ENCODE data around the gene RPRD1B. TPM values are rescaled to one million over a fixed set of nuclear protein-coding genes. Genes with fewer than 3 reads are reported as not detected.

The RPRD1B gene
- total RNA-seq, 5 donors from 2014 or later (not counting 1 experiment from before 2014, with no cell fraction given): 38.3 to 46.6 (median 40.5) TPM

DNA sequence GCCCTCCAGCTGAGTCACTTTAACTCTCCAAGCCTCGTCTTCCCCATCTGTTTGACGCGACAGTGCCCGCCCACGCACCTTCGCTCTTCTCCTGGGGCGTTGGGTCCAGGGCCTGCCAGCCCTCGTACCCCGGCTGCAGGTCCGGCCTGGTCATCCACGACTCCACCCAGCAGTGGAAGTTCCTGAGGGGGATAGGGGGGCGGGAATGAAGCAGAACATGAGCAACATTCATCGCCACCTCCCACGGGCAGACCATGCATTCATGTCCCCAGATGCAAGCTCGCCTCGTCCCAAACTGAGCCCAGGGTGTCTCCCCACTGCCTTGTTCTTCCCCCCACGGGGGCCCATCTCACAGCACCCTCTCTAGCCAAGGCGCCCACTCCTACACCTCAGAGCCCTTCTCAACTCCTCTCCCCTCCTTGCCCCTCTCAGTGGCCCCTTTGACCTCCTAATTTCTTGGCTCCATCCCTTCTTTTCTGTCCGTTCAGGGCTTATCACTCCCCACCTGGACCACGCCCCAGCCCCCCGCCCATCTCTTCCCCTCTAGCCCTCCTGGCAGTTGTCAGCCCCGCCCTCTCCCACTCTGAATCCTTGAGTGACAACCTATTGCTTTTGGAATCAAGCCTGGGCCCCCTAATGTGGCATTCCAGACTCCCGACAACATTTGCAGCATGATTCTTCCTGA is 107.8 kb downstream of the RPRD1B start:
- H3K9me3 Mint-ChIP-seq: no peaks in the 10 kb centered on the region
- no peaks in the 10 kb centered on the region for H3K9me3 ChIP-seq
- no peak overlapping the region for H3K4me3 ChIP-seq (ENCODE audit: control insufficient read depth in 1 of 2, extremely low read depth in 1 of 2, low read length in 1 of 2)
- 73% methylated on average over 9 of the region's 23 CpGs for WGBS (ENCODE audit: insufficient coverage)
- H3K4me3 Mint-ChIP-seq: no peak overlapping the region
- no peak for ATAC-seq (replicated peaks in 1 of 4)
- peaks cover 0 to 19% of the 10 kb centered on the region in 2 experiments for H3K27me3 ChIP-seq (replicated peaks in 1 of 2; ENCODE audit: control insufficient read depth in 2 of 2, extremely low read depth in 1 of 2, insufficient read depth in 2 of 2, low read length in 1 of 2)
- ChIA-PET POLR2A (interaction anchor here in 1 of 2 donors (0.6 kb wide), 1 partner anchor 130 kb away, joined by 3 read pairs; no protein-coding TSS in a partner anchor), CTCF (no interaction called here)
- H3K4me1 Mint-ChIP-seq: no peaks in the 10 kb centered on the region
- H3K27ac Mint-ChIP-seq: no peak overlapping the region
- DNase-seq: no peak
- no peaks in the 10 kb centered on the region for H3K36me3 Mint-ChIP-seq
- H3K36me3 ChIP-seq (ENCODE audit: control insufficient read depth in 2 of 2, extremely low read depth in 1 of 2, insufficient read depth in 1 of 2, low read length in 1 of 2): no peaks in the 10 kb centered on the region
- no peak overlapping the region for H3K27ac ChIP-seq (ENCODE audit: low read length)
- H3K4me1 ChIP-seq (ENCODE audit: control insufficient read depth in 1 of 2, extremely low read depth in 1 of 2, insufficient read depth in 2 of 2, low read length in 2 of 2): no peaks in the 10 kb centered on the region
- H3K27me3 Mint-ChIP-seq: no peaks in the 10 kb centered on the region

Other genes with a start within 250 kb of the RPRD1B start
- not detected for gene VSTM2L, start 130.6 kb upstream of the RPRD1B start, total RNA-seq
- gene TTI1, start 290 bp upstream of the RPRD1B start, total RNA-seq: 10 to 100 TPM; 17.8 to 27.6 (median 23.2) TPM
- 1 to 10 TPM in 2 of 5 donors, under 1 TPM in 1, not detected in 2; 0.62 to 1.8 (median 1.2) TPM for gene TGM2, start 131.5 kb downstream of the RPRD1B start, total RNA-seq
- gene KIAA1755, start 227.0 kb downstream of the RPRD1B start, total RNA-seq: not detected